Measurements from ENCODE around the gene PTPRN2. TPM values are rescaled to one million over a fixed set of nuclear protein-coding genes. Genes with fewer than 3 reads are reported as not detected.

Gene PTPRN2
- total and polyA plus RNA-seq, 2 donors (not counting 1 experiment from before 2014, with no cell fraction given) = 0.54 to 1.2 TPM

GRCh38 chr7:157770716-157771320, 816.8 kb downstream of the PTPRN2 start:
- H3K4me2 ChIP-seq (ENCODE audit: extremely low read depth, insufficient read depth, low read length) = no peak overlapping the region

GRCh38 chr7:157769526-157770215, 818.0 kb downstream of the PTPRN2 start:
- no peak for TF ChIP-seq CTCF (conservative IDR thresholded peaks at IDR 0.05 in 1 of 2, IDR thresholded peaks at IDR 0.05 in 1 of 2; ENCODE audit: low read depth in 1 of 2, low read length in 2 of 2)
- TF ChIP-seq EZH2 (IDR thresholded peaks at IDR 0.05; ENCODE audit: low read length, missing control alignments) = no peak
- Histone ChIP-seq H3K9ac (ENCODE audit: insufficient read depth, low read length) (no peak overlapping the region), H3K9me3 (ENCODE audit: control insufficient read depth, insufficient read depth, low read depth, low read length) (peaks cover 1% of the 10 kb centered on the region), H3K27ac (ENCODE audit: insufficient read depth, low read length) (no peak overlapping the region), H3K4me3 (replicated peaks in 1 of 4; ENCODE audit: control extremely low read depth in 1 of 4, insufficient read depth in 1 of 4, low read depth in 3 of 4, low read length in 4 of 4) (no peak overlapping the region), H4K20me1 (ENCODE audit: control insufficient read depth, extremely low read depth, insufficient read depth, low read length) (no peaks in the 10 kb centered on the region), H3K4me1 (ENCODE audit: control insufficient read depth, extremely low read depth, insufficient read depth, low read length) (no peaks in the 10 kb centered on the region), H3K36me3 (ENCODE audit: control insufficient read depth, insufficient read depth, low read length) (no peaks in the 10 kb centered on the region), H3K79me2 (ENCODE audit: control insufficient read depth, insufficient read depth, low read length) (no peaks in the 10 kb centered on the region), H3K27me3 (ENCODE audit: control insufficient read depth, insufficient read depth, low read length) (no peaks in the 10 kb centered on the region), H2AFZ (ENCODE audit: low read length) (no peak overlapping the region), H3K4me2 (ENCODE audit: extremely low read depth, insufficient read depth, low read length) (no peak overlapping the region)
- DNase-seq (ENCODE audit: low read depth in 2 of 2) = no peak

More at GRCh38 chr7:157770716-157771320, 816.8 kb downstream of the PTPRN2 start:
- Histone ChIP-seq H2AFZ (ENCODE audit: low read length) (no peak overlapping the region), H3K36me3 (ENCODE audit: control insufficient read depth, insufficient read depth, low read length) (no peaks in the 10 kb centered on the region), H4K20me1 (ENCODE audit: control insufficient read depth, extremely low read depth, insufficient read depth, low read length) (no peaks in the 10 kb centered on the region), H3K9ac (ENCODE audit: insufficient read depth, low read length) (no peak overlapping the region), H3K79me2 (ENCODE audit: control insufficient read depth, insufficient read depth, low read length) (no peaks in the 10 kb centered on the region), H3K4me1 (ENCODE audit: control insufficient read depth, extremely low read depth, insufficient read depth, low read length) (no peaks in the 10 kb centered on the region), H3K4me3 (replicated peaks in 1 of 4; ENCODE audit: control extremely low read depth in 1 of 4, insufficient read depth in 1 of 4, low read depth in 3 of 4, low read length in 4 of 4) (no peak overlapping the region), H3K9me3 (ENCODE audit: control insufficient read depth, insufficient read depth, low read depth, low read length) (peaks cover 1% of the 10 kb centered on the region), H3K27me3 (ENCODE audit: control insufficient read depth, insufficient read depth, low read length) (no peaks in the 10 kb centered on the region), H3K27ac (ENCODE audit: insufficient read depth, low read length) (no peak overlapping the region)
- TF ChIP-seq EZH2 (IDR thresholded peaks at IDR 0.05; ENCODE audit: low read length, missing control alignments) (no peak), CTCF (conservative IDR thresholded peaks at IDR 0.05 in 1 of 2, IDR thresholded peaks at IDR 0.05 in 1 of 2; ENCODE audit: low read depth in 1 of 2, low read length in 2 of 2) (no peak)
- DNase-seq (ENCODE audit: low read depth in 2 of 2) = no peak

GRCh38 chr7:157769086-157769485, 818.5 kb downstream of the PTPRN2 start:
- no peak for DNase-seq (ENCODE audit: low read depth in 2 of 2)
- TF ChIP-seq CTCF (conservative IDR thresholded peaks at IDR 0.05 in 1 of 2, IDR thresholded peaks at IDR 0.05 in 1 of 2; ENCODE audit: low read depth in 1 of 2, low read length in 2 of 2) = no peak
- no peak for TF ChIP-seq EZH2 (IDR thresholded peaks at IDR 0.05; ENCODE audit: low read length, missing control alignments)
- no peak overlapping the region for H3K27ac ChIP-seq (ENCODE audit: insufficient read depth, low read length)
- H3K4me2 ChIP-seq (ENCODE audit: extremely low read depth, insufficient read depth, low read length) = no peak overlapping the region
- H3K36me3 ChIP-seq (ENCODE audit: control insufficient read depth, insufficient read depth, low read length) = no peaks in the 10 kb centered on the region
- H3K9ac ChIP-seq (ENCODE audit: insufficient read depth, low read length) = no peak overlapping the region
- H3K27me3 ChIP-seq (ENCODE audit: control insufficient read depth, insufficient read depth, low read length) = no peaks in the 10 kb centered on the region
- no peaks in the 10 kb centered on the region for H4K20me1 ChIP-seq (ENCODE audit: control insufficient read depth, extremely low read depth, insufficient read depth, low read length)
- H2AFZ ChIP-seq (ENCODE audit: low read length) = no peak overlapping the region
- no peaks in the 10 kb centered on the region for H3K79me2 ChIP-seq (ENCODE audit: control insufficient read depth, insufficient read depth, low read length)
- no peaks in the 10 kb centered on the region for H3K4me1 ChIP-seq (ENCODE audit: control insufficient read depth, extremely low read depth, insufficient read depth, low read length)
- H3K9me3 ChIP-seq (ENCODE audit: control insufficient read depth, insufficient read depth, low read depth, low read length) = peaks cover 1% of the 10 kb centered on the region
- no peak overlapping the region for H3K4me3 ChIP-seq (replicated peaks in 1 of 4; ENCODE audit: control extremely low read depth in 1 of 4, insufficient read depth in 1 of 4, low read depth in 3 of 4, low read length in 4 of 4)

All from fibroblast of lung (primary cell).